Mammary epithelial cell (primary cell): ENCODE measurements around the gene FGFRL1.

ENCODE experiments used
- EZH2 ChIP-seq: IDR thresholded peaks from 2 replicates; pipeline ENCODE4 v1.6.1; 2012; ENCODE audit warnings: low read length, inconsistent platforms, borderline replicate concordance
- TF ChIP-seq, protein P1 (sequence below), 2 donors: IDR thresholded peaks in 1 of 2; conservative IDR thresholded peaks in 1 of 2; 2 replicates each; pipeline ENCODE4 v1.5.1; 2011 to 2012; ENCODE audit warnings: inconsistent platforms in 2 of 2, low read length in 2 of 2, mild to moderate bottlenecking in 2 of 2, control low read depth in 1 of 2, low read depth in 1 of 2; ENCODE audit not compliant: insufficient read depth in 1 of 2; ENCODE audit errors: extremely low read depth in 1 of 2

DNA sequence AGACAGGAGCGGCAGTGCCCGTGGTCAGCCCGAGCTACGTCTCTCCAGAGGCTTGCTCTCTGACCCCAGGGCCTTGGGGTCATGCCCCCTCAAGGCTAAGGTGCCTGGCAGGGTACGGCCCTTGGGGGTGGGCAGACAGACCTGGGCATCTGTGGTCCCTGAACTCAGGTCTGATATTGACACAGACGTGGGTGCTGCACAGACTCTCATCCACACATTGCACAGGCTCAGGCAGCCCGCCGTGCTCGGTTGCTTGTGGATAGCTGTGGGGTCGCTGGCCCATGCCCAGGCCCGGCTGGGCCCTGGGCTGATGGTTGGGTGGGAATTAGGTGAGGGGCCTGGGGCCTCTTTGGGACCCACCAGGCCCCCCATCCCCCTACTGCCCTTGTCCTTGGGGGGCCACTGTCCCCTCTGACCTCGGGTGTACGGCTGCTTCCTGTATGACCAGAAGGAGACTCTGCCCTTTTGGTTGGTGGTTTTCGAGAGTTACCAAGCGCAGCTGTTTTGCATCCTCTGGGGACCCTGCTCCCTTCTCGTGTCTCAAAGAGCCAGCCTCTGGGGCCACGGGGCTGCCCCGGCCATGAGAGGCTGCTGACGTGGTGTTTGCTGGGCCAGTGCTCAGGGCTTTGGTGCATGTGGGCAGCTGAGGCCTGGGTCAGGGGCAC is 10.1 kb downstream of the FGFRL1 start:
- TF ChIP-seq, protein P1, sequence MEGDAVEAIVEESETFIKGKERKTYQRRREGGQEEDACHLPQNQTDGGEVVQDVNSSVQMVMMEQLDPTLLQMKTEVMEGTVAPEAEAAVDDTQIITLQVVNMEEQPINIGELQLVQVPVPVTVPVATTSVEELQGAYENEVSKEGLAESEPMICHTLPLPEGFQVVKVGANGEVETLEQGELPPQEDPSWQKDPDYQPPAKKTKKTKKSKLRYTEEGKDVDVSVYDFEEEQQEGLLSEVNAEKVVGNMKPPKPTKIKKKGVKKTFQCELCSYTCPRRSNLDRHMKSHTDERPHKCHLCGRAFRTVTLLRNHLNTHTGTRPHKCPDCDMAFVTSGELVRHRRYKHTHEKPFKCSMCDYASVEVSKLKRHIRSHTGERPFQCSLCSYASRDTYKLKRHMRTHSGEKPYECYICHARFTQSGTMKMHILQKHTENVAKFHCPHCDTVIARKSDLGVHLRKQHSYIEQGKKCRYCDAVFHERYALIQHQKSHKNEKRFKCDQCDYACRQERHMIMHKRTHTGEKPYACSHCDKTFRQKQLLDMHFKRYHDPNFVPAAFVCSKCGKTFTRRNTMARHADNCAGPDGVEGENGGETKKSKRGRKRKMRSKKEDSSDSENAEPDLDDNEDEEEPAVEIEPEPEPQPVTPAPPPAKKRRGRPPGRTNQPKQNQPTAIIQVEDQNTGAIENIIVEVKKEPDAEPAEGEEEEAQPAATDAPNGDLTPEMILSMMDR (conservative IDR thresholded peaks at IDR 0.05 in 1 of 2, IDR thresholded peaks at IDR 0.05 in 1 of 2; ENCODE audit: extremely low read depth in 1 of 2, insufficient read depth in 1 of 2, low read depth in 1 of 2, low read length in 2 of 2): no peak
- TF ChIP-seq EZH2: no peak
